ENCODE measurements around the gene GADD45B.
"Not testable (repeated sequence)": the region's sequence is repeated elsewhere in the genome, so short reads cannot be mapped to it uniquely, and the experiment has no call there.

GADD45B gene

GRCh38 chr19:2469915-2470200 is 6.1 kb upstream of the GADD45B start:
- not testable (repeated sequence) for DNase-seq

DNA sequence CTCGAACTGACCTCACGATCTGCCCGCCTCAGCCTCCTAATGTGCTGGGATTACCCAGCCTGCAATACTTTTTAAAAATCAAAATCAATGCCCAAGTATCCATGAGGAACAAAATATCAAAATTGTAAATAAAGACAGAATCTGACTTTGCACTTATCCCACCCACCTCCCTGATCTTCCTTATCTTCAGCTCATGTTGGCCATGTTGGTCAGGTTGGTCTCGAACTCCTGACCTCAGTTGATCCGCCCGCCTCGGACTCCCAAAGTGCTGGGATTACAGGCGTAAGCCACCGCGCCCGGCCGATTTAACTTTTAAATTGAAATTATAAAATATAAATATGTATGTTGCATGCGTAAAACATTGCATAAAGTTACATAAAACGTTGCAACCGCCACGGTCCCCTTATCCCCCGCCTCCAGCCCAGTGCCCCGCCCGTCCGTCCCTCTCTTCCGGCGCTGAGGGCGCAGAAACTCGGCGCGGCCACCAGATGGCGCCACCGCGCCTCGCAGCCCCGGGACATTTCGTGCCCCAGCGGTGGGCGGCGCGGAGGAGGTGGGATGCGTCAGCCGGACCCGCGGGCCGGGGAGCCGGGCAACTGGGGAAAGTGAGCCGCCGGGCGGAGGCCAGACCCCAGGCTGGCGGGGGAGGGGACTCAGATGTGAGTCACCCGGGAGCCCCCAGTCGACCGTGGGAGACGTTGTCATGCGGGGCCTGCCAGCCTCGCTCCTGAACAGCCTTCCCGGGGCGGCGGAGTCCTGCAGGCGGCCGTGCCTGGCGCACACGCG is 1.5 kb upstream of the GADD45B start:
- peak; percentile 44 for DNase-seq

DNA sequence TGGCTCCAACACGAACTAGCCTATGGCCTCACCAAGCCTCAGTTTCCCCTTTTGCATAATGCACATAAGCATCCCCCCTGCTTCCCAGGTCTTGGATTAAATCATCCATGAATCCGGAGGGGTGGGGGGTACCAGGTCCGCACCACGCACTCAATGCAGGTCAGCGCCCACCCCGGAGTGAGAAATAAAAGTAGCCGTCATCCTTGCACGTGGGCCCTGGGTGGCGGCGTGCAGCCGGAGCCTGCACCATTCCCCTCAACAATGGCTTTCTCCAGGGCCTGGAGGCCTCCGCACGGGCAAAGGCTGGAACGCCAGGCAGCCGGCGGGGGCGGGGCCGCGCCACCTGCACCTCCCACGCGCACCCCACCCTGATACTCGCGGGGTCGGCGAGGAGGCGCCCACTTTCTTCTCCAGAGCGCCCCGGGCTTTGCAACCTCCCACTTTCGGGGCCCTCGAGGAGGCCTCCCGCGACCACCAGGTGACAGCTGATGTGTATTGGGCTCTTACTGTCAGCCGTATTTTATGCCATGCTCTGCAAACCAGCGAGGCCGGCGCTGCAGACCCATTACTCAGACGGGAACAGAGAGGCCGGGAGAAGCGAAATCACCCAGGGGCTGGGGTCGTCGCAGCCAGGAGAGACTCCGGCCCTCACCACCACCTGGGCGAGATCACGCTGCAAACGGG is 767 bp upstream of the GADD45B start:
- DNase-seq, result no peak

GRCh38 chr19:2476451-2477140 is 669 bp downstream of the GADD45B start:
- no peak for DNase-seq

DNA sequence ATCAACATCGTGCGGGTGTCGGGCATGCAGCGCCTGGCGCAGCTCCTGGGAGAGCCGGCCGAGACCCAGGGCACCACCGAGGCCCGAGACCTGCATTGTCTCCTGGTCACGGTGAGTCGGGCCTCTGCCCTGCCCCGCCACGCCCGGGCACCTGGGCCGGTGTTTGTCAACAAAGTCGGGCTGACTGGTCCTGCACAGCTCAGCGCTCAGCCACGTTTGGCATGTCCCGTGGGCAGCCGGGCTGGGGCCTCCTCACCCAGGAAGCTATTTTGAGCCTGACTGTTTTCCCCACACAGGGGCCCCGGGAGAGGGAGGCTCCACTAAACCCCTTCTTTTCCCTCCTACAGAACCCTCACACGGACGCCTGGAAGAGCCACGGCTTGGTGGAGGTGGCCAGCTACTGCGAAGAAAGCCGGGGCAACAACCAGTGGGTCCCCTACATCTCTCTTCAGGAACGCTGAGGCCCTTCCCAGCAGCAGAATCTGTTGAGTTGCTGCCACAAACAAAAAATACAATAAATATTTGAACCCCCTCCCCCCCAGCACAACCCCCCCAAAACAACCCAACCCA is 1.3 kb downstream of the GADD45B start:
- no peak for DNase-seq

DNA sequence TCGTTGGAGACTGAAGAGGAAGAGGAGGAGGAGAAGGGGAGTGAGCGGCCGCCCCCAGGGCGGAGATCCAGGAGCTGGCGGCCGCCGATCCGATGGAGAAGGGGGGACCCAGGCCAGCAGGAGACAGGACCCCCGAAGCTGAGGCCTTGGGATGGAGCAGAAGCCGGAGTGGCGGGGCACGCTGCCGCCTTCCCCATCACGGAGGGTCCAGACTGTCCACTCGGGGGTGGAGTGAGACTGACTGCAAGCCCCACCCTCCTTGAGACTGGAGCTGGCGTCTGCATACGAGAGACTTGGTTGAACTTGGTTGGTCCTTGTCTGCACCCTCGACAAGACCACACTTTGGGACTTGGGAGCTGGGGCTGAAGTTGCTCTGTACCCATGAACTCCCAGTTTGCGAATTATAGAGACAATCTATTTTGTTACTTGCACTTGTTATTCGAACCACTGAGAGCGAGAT is 1.8 kb downstream of the GADD45B start:
- no peak for DNase-seq

- DNase-seq, result no peak
Observed at GRCh38 chr19:2478278-2478755, 2.4 kb downstream of the GADD45B start.

DNA sequence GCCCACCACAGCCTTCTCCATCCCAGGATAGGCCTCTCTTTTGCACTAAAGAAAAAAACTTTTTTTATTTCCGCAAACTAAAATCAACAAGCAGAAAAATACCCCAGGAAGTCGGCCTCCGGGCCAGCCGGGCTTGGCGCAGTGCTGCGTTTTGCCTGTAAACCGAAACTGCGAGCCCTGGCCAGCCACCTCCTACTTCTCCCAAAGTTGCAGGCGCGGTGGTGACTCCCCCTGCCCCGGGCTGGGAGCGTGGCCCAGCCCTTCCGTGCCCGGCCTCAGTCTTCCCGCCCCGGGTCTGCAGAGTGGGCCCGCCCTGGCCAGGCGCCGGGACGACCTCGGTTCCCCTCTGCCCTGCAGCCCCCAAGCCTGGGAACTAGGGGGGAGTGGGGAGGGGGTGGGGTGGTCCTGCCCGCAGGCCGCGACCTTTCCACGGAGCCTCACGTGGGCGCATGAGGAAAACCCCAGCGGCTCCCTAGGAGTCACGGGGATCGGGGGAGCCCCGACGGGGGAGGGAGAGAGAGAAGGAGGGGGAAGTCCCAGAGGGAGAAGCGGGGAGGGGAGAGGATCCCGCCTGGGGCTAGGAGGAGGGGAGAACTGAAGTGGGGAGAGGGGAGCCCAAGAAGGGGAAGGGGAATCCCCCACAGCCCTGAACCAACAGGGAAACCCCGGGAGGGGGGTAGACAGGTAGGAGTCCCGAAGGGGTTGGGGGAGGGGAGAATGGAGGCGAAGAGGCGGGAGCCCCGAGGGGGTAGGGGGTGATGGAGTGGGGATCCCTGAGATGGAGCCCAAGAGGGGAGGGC is 3.0 kb downstream of the GADD45B start:
- DNase-seq, result no peak

- DNase-seq, result no peak
Observed at GRCh38 chr19:2479556-2480194, 3.7 kb downstream of the GADD45B start.

DNA sequence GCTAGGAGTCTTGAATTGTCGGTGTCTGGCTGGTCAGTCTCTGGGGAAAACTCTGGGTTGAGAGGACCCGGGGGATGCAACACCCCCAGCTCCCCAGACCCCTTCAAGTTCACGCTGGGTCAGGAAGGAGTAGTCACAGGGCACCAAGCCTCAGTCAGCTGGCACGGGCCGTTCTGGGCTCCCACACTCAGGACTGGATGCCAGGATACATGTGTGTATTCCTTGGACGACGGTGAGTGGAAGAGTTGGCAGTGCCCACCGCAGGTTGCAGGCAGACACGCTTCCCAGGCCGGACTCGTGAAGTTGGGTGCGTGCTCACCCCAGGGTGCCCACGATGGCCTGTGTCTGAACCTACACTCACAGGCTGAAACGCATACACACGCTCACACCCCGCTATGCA is 5.5 kb downstream of the GADD45B start:
- no peak for DNase-seq

GRCh38 chr19:2482354-2483038 is 6.6 kb downstream of the GADD45B start:
- no peak for DNase-seq

- DNase-seq, result no peak
Observed at GRCh38 chr19:2483084-2483483, 7.2 kb downstream of the GADD45B start.

DNA sequence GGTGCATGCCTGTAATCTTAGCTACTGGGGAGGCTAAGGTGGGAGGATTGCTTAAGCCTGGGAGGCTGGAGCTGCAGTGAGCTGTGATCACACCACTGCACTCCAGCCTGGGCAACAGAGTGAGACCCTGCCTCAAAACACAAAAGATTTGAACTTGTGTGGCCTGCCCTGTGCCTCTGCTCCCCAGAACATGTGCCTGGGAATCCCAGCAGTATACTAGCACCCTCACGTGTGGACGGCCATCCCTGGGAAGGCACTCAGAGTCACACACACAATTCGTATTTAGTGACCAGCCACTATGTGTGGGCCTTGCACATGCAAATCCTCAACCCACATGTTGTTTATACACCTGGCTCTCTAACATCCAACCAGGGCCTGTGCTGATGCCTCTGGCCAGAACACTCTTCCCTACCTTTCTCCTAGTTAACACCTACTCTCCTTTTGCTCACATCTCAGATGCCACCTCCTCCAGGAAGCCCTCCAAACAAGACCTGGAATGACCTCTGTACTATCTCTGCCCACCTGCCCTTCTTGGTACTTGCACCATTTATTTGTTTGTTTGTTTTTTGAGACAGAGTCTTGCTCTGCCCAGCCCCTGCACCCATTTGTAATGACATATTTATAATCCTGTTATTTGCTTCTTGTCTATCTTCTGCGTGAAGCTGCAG is 7.7 kb downstream of the GADD45B start:
- no peak for DNase-seq

- no peak for DNase-seq
Observed at GRCh38 chr19:2484178-2484937, 8.4 kb downstream of the GADD45B start.

- DNase-seq, result no peak
Observed at GRCh38 chr19:2485428-2485827, 9.5 kb downstream of the GADD45B start.

GRCh38 chr19:2487090-2487489 is 11.2 kb downstream of the GADD45B start:
- no peak for DNase-seq

DNA sequence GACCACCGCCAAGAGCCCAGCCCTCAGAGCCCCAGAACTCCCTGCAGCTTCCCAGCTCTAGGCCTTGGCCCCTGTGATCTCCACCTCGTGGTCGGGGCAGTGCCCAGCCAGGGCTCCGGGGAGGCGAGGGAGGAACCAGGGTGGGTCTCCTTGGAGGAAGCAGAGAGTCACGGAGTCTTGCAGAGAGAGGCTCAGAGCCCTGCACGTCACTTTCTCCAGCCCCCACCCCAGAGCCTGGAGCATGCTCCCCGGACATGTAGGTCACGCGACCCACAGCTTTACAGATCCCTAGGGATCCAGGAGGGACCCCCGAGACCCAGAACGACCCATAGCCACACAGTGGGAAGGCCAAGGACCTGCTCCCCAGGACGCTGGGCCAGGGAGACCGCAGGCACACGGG is 11.9 kb downstream of the GADD45B start:
- DNase-seq, result no peak

DNA sequence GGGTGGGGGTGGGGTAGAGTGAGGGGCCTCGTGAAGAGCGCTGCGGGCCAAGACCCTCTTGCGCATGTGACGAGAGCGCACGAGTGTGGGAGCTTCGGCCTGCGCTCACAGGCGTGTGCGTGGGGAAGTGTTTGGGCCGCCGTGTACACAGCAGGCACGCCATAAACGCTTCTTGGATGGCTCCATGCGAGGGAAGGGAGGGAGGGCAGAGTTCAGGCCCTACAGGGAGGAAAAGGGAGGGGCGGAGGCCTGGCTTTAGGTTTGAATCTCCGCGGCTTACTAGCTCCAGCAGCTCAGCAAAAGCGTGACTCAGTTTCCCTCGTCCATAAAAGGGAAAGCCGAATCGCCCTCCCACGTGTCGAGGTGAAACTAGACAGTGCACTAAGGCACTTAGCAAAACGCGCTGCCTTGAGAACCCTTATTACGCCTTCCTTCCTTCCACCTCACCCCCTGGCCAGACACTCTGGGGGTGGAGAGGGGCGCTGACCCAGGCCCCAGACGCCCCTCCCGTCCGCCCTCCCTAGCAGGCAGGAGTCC is 12.5 kb downstream of the GADD45B start:
- DNase-seq, result no peak

DNA sequence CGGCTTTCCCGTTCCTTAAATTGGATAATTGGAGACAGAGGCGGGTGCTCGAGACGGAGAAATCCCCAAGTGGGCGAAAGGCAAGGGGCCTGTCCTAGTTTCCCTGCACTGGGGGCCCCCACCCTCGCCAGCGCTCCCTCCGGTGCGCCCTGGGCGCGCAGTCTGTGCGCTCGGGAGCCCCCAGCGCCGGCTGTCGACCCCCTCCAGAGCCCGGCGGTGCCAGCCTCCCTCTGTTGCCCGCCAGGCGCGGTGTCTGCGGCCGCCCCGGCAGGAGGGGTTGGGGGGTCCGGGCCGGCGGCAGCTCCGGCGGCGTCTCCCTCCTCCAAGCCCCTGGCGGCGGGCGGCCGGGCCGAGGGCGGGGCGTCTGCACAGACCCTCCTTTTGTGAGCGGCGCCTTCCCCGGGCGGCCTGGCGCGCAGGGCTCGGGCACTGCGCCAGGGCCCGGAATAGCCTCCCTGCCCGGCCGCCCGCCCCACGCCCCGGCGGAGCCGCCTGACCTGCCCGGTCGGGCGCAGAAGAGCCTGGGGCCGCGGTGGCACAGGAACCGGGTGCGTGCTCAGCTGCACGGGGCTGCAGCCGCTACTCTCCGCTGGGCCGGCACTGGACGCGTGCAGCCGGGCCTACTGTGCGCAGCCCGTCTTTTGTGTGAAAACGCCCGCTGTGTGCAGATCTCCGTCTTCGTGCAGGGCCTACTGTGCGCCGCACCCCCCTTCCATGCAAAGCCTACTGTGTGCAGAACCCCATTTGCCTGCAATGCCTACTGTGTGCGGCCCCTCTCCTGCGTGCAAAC is 13.2 kb downstream of the GADD45B start:
- DNase-seq, result peak; percentile 27

All from DMS79 treated with DMSO at 0.1 percent for 48 hours (cell line).